GM19395 (cell line): ENCODE measurements around the gene BMPER.

Experiments
- ATAC-seq: cut with Tn5 transposase; IDR thresholded peaks from one replicate; pipeline ENCODE4 v1.9.1; 2021; ENCODE audit warnings: mild to moderate bottlenecking, moderate library complexity; ENCODE audit not compliant: unreplicated experiment

BMPER gene

DNA sequence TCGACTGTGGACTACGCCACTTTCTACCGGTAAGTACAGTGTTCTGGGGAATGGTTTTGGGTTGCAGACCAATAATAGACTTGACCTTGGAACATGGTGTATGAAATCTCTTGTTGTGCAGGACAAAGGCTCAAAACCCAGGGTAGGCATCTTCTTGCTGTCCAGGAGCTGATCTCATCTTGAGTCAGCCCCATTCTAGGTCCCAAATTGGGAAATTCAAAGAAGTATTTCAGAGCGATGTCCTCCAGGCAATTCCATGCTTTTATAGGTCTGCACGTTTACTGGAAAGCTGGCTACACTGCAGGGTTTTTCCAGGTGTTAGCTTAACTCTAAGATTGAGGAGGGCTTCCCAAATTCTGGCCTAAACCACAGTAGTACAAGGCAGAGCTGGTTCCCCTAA lies 180.7 kb downstream of the BMPER start:
- no peak for ATAC-seq

DNA sequence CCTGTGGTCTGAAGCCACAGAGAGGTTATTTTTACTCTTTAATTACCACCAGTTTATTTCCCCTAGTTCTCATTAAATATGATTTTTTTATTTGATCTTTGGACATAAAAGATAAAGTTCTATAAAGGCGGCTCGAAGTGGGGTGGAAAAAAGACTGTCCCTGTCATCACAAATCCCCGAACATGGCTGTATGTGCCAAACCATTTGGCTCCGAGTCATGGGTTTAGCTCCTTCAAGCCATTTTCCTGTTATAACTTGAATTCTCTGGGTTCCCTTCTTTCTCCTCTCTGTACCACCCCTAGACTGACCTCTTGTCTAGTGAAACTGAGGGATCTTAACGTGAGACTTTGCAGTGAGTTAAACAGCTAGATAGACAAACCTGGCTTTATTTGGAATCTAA lies 181.6 kb downstream of the BMPER start:
- ATAC-seq, result no peak

DNA sequence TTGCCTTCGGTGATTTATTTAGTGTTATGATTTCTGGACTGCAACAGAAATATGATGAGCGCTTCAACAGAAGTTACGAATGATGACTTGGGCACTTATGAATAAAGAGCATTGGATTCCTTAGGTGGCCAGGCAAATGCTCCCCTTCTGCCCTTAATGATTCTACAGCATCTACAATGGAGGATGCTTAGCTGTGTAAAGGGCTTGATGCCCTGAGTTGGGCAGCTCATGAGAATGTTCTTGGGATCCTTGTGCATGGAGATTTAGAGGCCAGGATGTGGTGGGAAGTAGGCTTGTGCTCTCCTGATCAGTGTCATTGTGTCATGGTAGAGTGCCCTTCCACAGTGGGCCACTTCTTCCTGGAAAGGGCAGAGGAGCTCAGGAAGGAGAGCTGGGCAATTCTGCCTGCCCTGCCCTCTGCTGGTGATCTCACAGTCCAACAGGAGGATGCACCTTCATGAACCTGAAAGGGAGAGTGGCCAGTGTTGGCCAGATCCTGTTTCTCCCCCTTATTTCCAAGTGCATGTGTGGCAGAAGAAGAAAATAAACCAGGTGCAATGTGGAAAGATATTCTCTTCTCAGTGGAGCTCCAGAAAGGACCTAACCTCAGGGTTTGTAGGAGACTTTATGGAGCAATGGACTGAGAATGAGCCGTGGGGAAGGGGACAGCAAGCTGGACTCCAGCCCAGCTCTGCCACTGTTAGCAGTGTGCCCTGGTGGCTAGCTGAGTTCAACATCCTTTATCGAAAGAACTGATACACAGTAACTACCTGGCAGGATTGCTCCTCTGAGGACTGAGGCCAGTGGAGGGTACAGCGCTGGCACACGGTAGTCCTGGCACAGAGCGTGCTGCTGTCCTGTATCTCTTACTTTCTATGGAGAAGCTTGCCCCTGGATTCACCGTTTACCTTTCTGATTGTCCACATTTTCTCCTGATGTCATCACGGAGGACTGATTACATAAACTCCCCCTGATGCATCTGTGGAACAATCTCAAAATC lies 182.9 kb downstream of the BMPER start:
- no peak for ATAC-seq

DNA sequence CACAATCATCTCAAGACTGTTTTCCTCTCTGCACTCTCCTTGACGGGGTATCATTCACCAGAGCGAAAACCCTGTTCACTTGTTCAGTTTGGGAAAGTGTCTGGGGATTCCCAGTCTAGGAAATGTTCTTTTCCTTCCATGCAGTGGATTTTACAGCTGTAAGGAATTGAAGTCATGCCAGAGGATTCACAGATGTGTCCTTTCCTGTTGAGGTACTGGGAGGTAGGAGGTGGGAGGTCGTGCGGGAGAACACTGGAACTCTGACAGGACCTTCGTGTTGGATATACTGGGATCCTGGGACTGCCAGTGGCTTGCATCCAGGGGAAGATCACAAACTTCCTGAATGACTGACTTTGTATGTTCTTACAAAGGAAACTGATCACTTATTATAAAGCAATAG lies 185.5 kb downstream of the BMPER start:
- no peak for ATAC-seq

DNA sequence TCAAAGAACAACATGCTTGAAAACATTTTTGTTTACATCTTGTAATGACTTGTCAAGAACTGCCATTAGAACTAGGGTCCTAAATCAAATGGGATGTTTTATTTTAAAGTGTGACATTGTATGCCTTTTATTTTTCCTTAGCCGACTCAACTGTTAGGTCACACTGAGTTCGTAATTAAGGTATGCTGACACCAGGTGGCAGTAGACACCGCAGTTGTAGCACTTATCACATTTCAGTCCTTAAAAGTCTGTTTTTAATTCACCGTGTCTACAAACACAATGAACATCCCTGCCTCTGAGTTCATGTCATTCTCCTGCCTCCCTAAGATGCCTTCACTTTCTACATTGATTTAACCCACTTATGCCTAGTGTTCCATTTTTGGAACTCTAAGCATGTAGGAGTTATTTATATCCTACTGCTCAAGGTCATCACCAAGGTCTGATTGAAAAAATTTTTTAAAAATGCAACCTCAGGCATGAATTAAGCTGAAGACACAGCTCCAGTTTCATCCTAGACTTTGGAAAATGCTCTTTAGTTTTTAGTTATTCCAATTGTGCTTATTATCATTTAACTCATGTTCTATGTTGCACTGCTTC lies 186.1 kb downstream of the BMPER start:
- ATAC-seq, result no peak

DNA sequence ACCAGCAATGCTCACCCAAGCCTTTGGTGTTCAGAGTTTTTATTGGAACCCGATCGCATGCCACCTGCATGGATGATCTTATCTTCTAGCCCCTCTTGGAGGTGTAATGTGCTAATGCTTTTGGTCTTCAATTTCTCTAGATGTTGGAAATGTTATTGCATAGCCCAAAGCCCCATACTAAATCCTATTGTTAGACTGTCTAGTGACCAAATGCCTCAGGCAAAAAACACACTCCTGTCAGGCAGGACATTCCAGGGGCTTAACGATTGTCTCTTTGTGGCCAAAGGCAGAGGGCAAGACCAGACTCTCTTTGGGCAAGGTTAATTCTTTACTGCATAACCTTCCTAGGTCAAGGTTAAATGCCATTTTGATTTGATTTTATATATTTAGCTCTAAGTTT lies 187.9 kb downstream of the BMPER start:
- ATAC-seq, result no peak

DNA sequence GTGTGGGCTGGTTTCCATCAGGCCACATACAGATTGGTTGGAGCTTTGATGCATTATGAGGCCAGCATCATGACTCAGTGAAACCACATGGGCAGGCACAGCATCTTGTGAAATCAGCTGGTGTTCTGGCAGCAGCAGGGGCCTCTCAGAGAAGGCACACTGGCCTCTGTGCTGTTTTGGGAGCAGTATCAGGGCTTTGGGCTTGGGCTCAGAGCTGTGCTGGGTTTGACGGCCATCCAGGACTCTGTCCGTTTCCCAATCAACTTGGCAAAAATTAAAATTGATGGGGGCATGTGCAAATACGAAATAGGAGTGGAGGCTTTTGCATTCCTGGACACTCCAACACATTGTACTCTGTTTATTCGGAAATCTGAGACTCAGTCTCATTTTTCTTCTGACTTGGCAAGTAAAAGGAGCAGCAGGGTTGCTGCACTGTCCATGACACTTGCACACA lies 190.9 kb downstream of the BMPER start:
- ATAC-seq, result no peak

DNA sequence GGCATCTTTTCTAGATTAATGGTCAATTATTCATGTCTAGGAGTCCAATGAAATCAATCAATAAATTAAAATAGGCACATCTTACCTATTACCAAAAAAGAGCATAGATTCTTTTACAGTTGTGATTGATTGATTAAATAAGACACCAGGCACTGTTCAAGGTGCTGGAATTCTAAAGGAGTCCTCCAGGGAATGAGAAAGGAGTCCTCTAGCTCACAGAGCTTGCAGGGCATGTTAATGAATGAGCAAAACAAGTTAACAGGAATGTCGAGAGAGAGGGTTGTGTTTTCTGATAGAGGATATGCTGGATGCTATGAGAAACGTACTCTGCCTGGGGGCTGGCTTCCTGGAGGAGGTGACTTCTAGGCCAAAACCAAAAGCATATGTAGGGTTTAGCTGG lies 191.4 kb downstream of the BMPER start:
- no peak for ATAC-seq

DNA sequence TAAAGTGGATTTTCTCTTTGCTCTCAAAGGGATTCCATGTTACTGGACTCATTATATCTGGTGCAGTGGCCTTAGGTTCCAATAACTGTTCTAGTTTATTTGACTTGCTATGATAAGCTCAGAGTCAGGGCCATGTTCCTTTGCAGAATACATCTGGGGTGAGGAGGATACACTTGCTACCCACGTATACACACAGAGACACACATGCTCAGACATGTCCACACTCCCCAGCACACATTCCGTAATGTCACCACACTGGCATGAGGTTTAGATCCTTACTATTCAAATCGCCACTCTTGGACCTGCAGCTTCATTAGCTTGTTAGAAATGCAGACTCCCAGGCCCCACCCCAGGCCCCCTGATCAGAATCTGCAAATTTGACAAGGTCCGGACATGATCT lies 195.3 kb downstream of the BMPER start:
- ATAC-seq, result no peak

DNA sequence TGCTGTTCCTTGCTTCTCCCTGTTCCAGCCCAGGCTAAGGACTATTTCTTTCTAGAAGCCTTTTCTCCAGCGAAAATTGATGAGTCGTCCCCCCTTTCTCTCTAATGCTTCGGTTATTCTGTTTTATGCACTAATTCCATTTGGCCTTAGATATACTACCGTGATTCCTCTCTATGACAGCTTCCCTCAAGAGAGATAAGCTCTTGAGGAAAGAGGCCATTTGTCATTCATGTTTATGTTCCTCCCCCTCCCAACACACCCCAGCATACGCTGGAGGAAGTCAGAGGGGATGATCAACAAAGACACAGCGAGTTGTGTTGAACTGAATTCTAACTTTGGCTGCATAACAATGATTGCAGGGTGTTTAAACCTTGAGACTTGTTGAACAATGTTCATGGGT lies 198.8 kb downstream of the BMPER start:
- ATAC-seq, result no peak

DNA sequence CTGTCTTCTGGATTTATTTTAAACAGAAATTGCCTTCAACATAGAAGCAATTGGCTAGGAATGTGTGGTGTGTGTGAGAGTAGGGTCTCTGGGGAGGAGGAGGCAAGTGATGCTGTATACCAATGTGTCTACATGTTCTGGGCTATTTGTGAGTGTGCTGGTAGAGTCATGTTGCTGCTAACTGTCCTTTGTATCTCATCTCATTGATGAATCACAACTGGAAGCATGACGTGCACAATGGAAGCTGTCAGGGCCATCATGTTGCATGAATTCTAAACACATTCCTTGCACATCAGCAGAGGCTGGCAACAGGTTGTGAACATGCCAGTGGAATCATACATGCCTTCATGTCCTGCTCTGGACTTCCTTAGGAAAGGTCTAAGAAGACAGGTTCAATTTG lies 199.7 kb downstream of the BMPER start:
- no peak for ATAC-seq

DNA sequence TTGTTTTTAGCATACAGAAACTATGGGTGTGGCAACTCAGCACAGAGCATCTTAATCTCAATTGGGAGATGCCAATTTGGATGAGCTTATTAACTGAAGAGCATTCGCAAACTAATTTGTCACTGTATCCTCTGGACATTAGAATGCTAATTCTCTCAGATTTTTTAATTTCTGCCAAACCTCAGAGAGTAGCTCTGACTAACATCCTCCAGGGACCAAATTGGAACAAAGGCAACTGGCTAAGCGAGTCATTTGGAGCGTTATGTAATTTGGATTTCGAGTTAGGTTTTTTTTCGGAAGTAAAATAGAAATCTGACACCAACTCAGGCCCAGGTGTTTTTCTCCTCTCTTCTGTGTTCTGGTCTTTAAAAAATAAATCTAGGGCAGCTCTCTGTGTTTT lies 201.9 kb downstream of the BMPER start:
- no peak for ATAC-seq

DNA sequence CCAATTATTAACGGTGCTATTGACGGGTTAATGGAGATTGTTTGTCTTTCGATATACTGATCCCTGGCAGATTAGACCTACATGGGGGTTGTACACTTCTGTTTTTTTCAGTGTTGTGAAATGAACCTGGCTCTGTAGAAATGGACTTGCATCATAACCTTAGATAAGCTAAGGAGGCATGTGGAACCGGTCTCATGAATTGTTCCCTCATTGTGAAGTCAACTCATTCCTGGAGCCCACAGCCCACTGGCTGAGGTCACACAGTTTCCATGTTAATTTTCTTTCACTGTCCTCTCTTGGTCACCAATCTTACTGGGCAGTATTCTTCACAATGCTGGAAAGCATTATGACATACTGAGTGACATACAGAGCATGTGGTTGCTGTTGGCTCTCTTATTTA lies 202.8 kb downstream of the BMPER start:
- ATAC-seq, result no peak

DNA sequence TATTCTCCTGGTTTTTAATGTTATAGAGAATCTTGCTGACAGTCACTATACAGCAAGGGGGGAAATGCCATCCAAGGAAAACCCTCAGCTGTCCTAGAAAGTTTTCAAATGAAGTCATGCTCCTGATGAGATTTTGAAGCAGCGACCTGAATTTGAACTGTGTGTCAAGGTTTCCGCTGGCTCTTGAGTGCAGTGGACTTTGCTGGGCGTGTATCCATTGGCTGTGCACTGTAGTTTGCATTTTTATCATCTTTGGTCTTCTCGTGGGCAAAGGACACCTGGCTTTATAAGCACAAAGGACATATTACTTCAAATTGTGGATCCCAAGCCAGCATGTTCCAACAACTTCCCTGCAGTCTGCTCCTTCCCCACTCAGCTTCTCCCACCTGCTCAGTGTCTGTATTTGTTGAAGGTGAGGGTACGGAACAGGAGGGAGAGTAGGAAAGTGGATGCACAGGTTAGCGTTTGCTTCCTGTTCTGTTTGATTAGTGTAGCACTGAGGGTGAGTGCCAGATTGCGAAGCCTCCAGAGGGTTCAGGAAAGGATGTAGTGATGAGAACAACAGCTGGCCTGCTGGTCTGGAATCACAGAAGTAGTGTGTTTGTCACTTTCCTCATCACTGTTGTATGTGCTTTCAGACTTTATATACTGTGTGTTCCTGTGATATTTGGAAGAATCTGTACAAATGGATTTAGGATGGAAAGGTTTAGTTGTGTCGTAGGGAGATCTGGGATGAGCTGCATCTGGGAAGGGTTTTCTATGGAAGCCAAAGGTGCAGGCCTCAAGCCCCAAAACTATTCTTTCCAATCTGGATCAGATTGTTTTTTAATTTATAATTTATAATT lies 204.8 kb downstream of the BMPER start:
- ATAC-seq, result no peak

DNA sequence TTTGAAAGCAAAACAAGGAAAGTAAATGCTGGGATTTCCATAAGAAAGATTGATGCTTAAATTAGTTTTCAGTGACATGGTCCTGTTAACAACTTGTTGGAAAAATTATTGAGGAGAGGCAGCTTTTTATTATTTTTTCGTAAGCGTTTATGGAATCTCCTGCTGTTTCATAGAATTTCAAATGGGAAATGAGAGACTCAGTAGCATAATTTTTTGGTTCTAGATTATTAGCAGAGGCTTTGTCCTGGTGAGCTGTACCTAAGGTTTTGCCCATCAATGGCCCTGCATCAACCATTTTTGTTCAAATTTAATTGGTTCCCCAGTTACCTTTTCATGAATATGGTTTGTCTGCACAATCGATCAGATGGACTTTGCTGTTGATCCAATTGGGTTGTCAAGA lies 205.7 kb downstream of the BMPER start:
- no peak for ATAC-seq

DNA sequence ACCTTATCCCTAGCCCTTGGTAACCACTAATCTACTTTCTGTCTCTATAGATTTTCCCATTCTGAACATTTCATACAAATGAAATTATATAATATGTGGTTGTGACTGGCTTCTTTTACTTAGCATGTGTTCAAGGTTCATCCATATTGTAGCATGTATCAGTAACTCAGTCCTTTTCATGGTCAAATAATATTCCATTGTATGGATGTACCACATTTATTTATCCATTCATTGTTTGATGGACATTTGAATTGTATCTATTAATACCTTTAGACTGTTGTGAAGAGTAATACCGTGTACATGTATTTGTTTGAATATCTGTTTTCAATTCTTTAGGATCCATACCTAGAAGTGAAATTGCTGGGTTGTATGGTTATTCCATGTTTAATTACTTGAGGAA lies 210.2 kb downstream of the BMPER start:
- ATAC-seq, result no peak

DNA sequence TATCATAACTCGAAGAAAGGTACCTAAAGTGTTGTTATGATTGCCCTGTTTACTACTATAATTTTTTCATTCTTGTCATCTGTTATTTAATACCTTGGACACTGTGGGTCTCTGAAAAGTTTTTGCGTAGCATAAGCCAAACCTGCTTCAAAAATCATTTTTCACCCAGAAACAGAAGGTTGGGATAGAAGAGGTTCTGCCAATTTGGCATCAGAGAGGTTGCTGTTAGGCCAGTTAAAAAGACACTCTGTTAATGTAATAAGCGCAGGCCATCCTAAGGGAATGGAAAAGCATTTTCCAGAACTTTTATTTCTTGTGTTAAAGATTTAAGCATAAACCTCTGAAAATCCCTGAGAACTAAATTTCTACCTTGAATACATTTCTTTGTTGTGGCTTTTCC lies 212.2 kb downstream of the BMPER start:
- ATAC-seq, result no peak

DNA sequence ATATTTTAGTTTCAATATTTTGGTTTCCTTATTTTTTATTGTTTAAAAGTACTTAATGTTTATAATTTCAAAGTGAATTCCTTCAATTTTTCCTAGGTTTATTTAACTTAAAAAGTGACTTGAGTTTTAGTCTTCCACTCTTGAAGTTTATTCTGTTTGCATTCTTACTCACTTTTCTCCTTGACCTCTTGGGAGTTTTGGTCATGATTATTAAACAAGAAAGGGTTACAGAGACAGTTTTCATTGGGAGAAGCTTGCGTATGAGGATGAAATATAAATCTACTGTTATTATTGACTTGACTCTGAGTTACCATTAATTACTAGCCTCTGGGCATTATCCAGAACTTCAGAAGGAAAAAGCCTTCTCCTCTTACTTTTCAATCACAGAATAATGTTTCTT lies 216.0 kb downstream of the BMPER start:
- no peak for ATAC-seq

DNA sequence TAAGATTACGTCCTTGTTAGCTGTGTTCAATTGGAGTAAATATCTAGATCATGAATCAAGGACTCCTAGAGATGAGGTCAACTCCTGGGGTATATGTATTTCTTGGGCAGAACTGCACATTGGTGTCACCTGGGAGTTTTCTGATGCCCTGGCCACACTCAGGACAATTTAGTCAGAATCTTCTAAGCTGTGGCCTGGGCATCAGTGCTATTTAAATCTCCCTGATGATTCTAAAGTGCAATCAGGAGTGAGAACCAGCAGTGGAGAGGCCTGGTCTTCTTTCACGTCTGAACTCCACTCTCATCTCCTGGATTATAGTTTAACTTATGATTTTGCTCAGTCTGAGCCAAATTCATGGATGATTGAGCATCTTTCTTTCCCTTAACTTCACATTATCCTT lies 218.0 kb downstream of the BMPER start:
- no peak for ATAC-seq

DNA sequence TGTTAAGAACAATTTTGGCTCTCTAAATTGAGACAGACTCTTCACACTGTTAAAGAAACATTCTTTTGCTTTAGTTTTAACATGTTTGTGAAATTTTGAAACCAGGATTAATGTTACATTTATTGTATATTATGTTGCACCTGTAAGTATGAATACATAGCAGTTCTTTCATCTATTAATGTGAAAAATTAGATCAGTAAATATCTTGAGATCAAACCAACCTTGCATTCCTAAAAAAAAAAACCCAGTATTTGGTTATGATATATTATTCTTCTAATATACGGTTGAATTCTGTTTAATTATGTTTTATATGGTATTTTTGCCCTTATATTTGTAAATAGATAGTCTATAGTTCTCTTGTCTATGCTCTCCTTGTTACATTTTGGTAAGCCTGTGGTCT lies 219.4 kb downstream of the BMPER start:
- no peak for ATAC-seq

DNA sequence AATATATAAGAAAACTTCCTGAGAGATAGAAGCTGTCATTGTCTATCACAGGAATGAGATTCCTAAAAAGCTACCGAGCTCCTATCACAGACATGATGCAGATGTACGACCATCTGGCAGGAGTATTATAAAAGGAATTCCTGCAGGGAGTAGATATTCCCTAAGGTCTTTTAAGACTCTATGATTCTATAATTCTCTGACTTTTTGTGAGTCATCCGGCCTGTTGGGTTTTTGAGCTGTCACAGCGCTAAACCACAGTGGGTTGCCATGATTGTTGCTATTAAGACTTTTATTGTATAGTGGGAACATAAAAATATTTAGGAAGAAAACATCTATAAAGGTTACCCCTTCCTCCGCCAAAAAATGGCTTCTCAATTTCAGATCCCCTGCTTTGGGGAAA lies 223.4 kb downstream of the BMPER start:
- ATAC-seq, result no peak
